NCI-H69 (cell line): ENCODE results near the gene FRMPD4.

ENCODE experiments used
- DNase-seq: peaks from one replicate; lab custom pipeline; 2025; lab: John Stamatoyannopoulos, UW

Gene FRMPD4

GRCh38 chrX:12366440-12366839 lies 228.2 kb downstream of the FRMPD4 start:
- peak; percentile 5 for DNase-seq

- no peak for DNase-seq
Measured at GRCh38 chrX:12367254-12367653, 229.0 kb downstream of the FRMPD4 start.

GRCh38 chrX:12370497-12370986 lies 232.3 kb downstream of the FRMPD4 start:
- peak; percentile 16 for DNase-seq

- DNase-seq, result no peak
Measured at GRCh38 chrX:12372111-12372510, 233.8 kb downstream of the FRMPD4 start.

- DNase-seq, result no peak
Measured at GRCh38 chrX:12374286-12374685, 236.0 kb downstream of the FRMPD4 start.

- peak; percentile 10 for DNase-seq
Measured at GRCh38 chrX:12378253-12378652, 240.0 kb downstream of the FRMPD4 start.

GRCh38 chrX:12378706-12379105 lies 240.4 kb downstream of the FRMPD4 start:
- no peak for DNase-seq

GRCh38 chrX:12379671-12380070 lies 241.4 kb downstream of the FRMPD4 start:
- no peak for DNase-seq

GRCh38 chrX:12383196-12383595 lies 244.9 kb downstream of the FRMPD4 start:
- peak; percentile 40 for DNase-seq

- no peak for DNase-seq
Measured at GRCh38 chrX:12390301-12390700, 252.0 kb downstream of the FRMPD4 start.

GRCh38 chrX:12396584-12396983 lies 258.3 kb downstream of the FRMPD4 start:
- DNase-seq, result no peak

- DNase-seq, result peak; percentile 70
Measured at GRCh38 chrX:12400218-12400617, 261.9 kb downstream of the FRMPD4 start.

GRCh38 chrX:12401252-12401651 lies 263.0 kb downstream of the FRMPD4 start:
- no peak for DNase-seq

GRCh38 chrX:12403474-12404082 lies 265.3 kb downstream of the FRMPD4 start:
- DNase-seq, result no peak

GRCh38 chrX:12405306-12405705 lies 267.0 kb downstream of the FRMPD4 start:
- no peak for DNase-seq

- no peak for DNase-seq
Measured at GRCh38 chrX:12410523-12410922, 272.2 kb downstream of the FRMPD4 start.

- no peak for DNase-seq
Measured at GRCh38 chrX:12411831-12412230, 273.6 kb downstream of the FRMPD4 start.

GRCh38 chrX:12412561-12412960 lies 274.3 kb downstream of the FRMPD4 start:
- DNase-seq, result no peak

- DNase-seq, result no peak
Measured at GRCh38 chrX:12419591-12419990, 281.3 kb downstream of the FRMPD4 start.

GRCh38 chrX:12421918-12422317 lies 283.6 kb downstream of the FRMPD4 start:
- no peak for DNase-seq

GRCh38 chrX:12423346-12423745 lies 285.1 kb downstream of the FRMPD4 start:
- DNase-seq, result no peak

- DNase-seq, result no peak
Measured at GRCh38 chrX:12425496-12425895, 287.2 kb downstream of the FRMPD4 start.

GRCh38 chrX:12426420-12426819 lies 288.1 kb downstream of the FRMPD4 start:
- no peak for DNase-seq

- DNase-seq, result no peak
Measured at GRCh38 chrX:12434493-12434892, 296.2 kb downstream of the FRMPD4 start.
